NCI-H2107 (cell line): ENCODE measurements around the gene IL22.

Experiments
- DNase-seq: peaks from one replicate; lab custom pipeline; 2025; lab: John Stamatoyannopoulos, UW

Gene IL22, protein sequence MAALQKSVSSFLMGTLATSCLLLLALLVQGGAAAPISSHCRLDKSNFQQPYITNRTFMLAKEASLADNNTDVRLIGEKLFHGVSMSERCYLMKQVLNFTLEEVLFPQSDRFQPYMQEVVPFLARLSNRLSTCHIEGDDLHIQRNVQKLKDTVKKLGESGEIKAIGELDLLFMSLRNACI

DNA sequence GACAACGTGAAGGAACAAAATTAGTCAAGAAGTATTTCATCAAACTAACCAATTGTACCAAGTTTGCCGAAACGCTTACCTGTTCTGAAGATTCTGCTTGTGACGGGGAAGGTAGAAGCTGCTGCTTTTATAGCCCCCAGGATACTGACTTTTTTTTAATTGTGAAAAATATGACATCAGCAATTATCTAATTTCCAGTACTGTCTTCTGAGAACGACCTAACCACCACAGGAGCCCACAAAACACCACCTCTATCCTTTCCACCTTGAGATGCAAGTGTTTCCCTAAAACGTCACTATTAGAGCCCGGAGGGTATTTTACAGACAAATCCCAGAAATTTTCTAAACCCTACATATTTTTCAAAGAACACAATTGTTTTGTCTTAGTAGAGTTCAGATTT is at the start of gene IL22:
Gene IL22, minus strand, starts transcription at position 101 of the 400 bp plus-strand sequence. CDS start 156 bp downstream, outside the sequence.
- no peak for DNase-seq

DNA sequence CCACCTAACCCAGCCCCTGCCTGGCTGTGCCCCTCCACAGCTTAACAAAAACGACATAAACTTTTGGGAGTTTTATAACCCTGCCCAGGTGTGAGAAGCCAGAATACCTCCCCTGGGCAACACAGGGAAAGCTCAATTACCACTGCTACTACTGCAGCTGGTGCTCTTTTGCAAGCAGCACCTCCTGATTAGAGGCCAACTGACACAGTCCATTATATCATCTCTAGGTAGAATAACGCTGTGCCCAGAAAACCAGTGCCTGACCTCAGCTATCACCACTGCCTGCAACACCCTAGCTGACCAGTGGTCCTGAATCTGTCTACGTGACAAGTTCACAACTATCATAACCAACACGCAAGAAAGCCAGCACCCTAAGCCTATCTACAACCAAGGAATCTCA is 44.5 kb upstream of the IL22 start:
- DNase-seq = no peak

DNA sequence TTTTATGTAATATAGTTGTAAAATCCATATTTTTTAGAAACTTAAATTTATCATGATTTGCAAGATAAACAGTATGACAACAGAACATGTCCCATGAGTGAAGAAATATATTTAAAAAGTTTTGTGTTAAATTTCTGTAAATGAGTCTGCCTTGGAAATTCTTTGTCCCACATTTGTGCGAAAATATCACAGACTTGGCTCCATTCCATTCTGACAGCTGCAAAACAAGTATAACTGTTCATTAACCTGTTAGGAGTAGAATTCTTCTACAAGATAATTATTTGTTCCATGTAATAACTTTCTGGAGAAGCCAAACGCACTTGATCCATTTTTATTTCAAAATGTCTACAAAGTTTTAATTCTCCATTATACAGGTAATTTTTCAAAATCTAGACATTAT is 40.8 kb upstream of the IL22 start:
- DNase-seq = no peak

DNA sequence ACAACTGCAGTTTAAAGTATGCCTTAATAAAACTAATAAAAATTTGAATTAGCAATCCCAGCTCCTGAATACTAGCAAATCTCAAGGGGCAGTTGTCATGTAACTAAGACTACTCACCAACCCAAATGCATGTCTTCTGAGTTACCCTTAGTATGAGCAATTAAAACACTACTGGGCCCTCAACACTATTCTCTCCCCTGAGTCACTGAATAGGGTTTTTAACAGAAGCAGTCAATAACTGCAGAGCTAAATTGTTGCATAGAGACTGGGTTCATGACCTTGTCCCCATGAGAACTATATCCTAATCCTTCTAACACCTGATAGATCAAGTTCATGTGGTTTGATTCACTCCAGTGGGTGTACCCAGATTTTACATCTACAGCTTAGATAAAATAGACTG is 39.9 kb upstream of the IL22 start:
- DNase-seq = no peak

GRCh38 chr12:68292151-68292943 is 38.9 kb upstream of the IL22 start:
- no peak for DNase-seq

GRCh38 chr12:68291396-68292036 is 38.1 kb upstream of the IL22 start:
- no peak for DNase-seq

- no peak for DNase-seq
Observed at GRCh38 chr12:68290126-68290525, 36.7 kb upstream of the IL22 start.

- no peak for DNase-seq
Observed at GRCh38 chr12:68287106-68287505, 33.7 kb upstream of the IL22 start.

DNA sequence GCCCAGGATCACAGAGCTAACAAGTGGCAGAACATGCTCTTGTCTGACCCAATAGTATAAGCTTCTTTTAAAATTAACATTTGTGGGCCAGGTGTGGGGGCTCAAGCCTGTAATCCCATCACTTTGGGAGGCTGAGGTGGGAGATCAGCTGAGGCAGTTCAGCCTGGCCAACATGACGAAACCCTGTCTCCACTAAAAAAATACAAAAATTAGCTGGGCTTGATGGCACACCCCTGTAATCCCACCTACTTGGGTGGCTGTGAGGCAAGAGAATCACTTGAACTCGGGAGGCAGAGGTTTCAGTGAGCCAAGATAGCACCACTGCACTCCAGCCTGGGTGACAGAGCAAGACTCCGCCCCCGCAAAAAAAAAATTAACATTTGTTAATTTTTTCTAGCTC is 33.0 kb upstream of the IL22 start:
- DNase-seq = no peak

GRCh38 chr12:68285541-68285940 is 32.1 kb upstream of the IL22 start:
- no peak for DNase-seq

GRCh38 chr12:68281322-68282077 is 28.1 kb upstream of the IL22 start:
- no peak for DNase-seq

- DNase-seq = no peak
Observed at GRCh38 chr12:68280240-68280639, 26.8 kb upstream of the IL22 start.

- no peak for DNase-seq
Observed at GRCh38 chr12:68279227-68280054, 26.0 kb upstream of the IL22 start.

- DNase-seq = no peak
Observed at GRCh38 chr12:68276402-68276930, 23.1 kb upstream of the IL22 start.

- DNase-seq = no peak
Observed at GRCh38 chr12:68272732-68273131, 19.3 kb upstream of the IL22 start.

DNA sequence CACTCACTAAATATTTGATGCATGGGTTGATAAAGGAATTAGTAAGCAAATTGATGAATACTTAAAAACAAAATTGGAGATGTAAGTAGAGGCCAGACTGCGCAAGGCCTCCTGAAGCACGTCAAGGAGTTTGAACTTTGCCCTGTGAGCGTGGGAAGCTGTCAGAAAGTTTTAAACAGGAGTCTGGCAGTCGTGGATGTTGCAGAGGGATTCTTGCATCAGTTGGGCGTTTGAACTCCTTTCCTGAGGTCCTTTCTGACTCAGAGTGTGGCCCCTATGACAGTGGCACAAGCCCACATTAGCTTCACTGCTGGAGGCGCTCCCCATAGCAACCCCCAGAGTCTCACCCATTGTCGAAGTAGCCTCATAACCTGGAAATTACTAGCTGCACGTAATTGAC is 17.9 kb upstream of the IL22 start:
- no peak for DNase-seq

GRCh38 chr12:68270358-68270757 is 17.0 kb upstream of the IL22 start:
- no peak for DNase-seq

DNA sequence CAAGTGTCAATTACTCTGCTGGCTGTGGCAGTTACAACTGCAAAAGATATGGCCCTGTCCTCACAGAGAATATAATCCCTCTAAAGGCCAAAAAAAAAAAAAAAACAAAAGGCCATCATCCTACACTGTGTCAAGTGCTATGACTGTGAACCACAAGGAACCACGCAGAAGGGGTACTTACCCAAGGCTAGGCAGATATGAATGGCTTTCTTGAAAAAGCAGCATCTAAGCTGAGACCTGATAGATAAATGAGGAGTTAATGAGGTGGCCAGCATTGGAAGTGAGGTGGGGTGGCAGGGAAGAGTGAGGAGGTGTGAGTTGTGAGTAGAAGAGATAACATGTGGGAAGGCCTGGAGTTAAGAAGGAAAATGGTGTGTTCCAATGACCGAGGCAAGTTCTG is 16.4 kb upstream of the IL22 start:
- DNase-seq = no peak

DNA sequence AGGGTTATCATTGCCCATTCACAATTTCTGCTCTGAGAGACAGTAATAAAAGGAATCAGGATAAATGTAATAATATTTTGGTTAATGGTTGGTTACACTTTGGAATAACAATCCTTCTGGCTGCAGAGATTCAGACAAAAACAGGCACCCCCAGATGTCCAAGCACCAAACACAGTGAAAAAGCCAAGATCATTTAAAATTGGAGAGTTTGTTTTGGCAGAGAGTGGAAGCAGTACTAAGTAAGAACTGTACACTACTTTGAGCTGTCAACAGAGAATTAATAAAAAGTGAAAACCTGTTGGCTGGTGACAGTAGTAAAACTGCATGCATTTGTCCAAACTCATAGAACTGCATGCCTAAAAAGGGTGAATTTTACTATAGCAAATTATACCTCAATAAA is 15.6 kb upstream of the IL22 start:
- DNase-seq = no peak

DNA sequence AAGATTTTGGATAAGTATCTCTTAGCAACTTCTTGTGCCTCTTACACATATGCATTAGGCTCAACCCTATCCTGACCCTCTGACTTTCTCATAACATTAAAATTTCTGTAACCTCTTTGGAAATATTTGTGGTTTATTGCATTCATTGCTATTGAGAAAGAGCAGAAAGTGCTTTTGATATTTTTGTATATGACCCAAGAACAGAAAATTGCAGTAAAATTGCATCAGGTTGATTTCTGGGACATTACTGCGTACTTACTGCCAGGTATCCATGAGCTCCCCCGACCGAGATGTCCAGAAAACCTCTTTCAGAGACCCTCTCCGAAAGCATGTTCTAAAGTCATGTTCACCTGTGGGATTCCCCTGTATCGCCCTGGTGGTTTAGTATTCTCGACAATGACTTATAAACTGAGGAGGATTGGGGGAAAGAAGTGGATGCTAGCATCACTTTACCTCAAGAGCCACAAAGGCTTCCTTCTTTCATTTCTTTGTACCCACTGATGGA is 14.5 kb upstream of the IL22 start:
- no peak for DNase-seq

DNA sequence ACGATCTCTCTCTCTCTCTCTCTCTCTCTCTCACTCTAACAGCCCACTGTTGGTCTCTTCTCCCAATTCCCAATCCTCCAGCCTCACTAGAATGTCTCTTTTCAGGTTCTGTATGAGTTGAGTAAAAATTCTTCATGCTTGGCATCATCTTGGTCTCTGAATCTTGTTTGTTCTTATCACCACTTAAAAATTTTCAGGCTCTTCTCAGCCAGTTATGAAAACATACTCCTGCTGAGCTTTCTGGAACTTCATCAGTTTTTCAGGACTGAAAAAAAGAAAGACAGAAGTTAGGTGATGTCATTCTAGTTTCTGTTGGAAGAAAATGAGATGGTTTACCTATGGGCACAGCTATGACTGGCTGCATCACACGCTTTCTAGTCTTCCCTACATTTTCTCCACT is 11.5 kb upstream of the IL22 start:
- no peak for DNase-seq
